HG03066 (cell line): Measurements from ENCODE around the gene TBR1.
A peak's percentile ranks its signal among the peaks of the same experiment; 100 is the strongest.

Experiments
- ATAC-seq: cut with Tn5 transposase; IDR thresholded peaks from one replicate; pipeline ENCODE4 v1.9.1; 2021; ENCODE audit warnings: low read depth; ENCODE audit not compliant: unreplicated experiment

The TBR1 gene

GRCh38 chr2:161414042-161415033 is 1.8 kb upstream of the TBR1 start:
- ATAC-seq, result peak; percentile 38

- peak; percentile 29 for ATAC-seq
Observed at GRCh38 chr2:161415034-161415986, 787 bp upstream of the TBR1 start.

GRCh38 chr2:161416708-161417437 is 776 bp downstream of the TBR1 start:
- no peak for ATAC-seq

- ATAC-seq, result no peak
Observed at GRCh38 chr2:161417438-161418274, 1.6 kb downstream of the TBR1 start.

GRCh38 chr2:161418275-161418714 is 2.2 kb downstream of the TBR1 start:
- ATAC-seq, result no peak

GRCh38 chr2:161418715-161419637 is 2.9 kb downstream of the TBR1 start:
- ATAC-seq, result no peak

- ATAC-seq, result no peak
Observed at GRCh38 chr2:161419638-161420190, 3.6 kb downstream of the TBR1 start.

GRCh38 chr2:161420406-161421074 is 4.4 kb downstream of the TBR1 start:
- ATAC-seq, result no peak

GRCh38 chr2:161421686-161422085 is 5.6 kb downstream of the TBR1 start:
- ATAC-seq, result no peak

GRCh38 chr2:161422816-161423403 is 6.8 kb downstream of the TBR1 start:
- no peak for ATAC-seq

- no peak for ATAC-seq
Observed at GRCh38 chr2:161423421-161424393, 7.6 kb downstream of the TBR1 start.

GRCh38 chr2:161424394-161424769 is 8.3 kb downstream of the TBR1 start:
- no peak for ATAC-seq

- no peak for ATAC-seq
Observed at GRCh38 chr2:161424891-161425727, 9.0 kb downstream of the TBR1 start.

GRCh38 chr2:161425728-161426454 is 9.8 kb downstream of the TBR1 start:
- ATAC-seq, result no peak
